HG02970 (cell line): Measurements from ENCODE around the gene PAIP1.
"Not testable (repeated sequence)": the region's sequence is repeated elsewhere in the genome, so short reads cannot be mapped to it uniquely, and the experiment has no call there.

ENCODE experiments used
- ATAC-seq: cut with Tn5 transposase; IDR thresholded peaks from one replicate; pipeline ENCODE4 v1.9.1; 2021; ENCODE audit warnings: mild to moderate bottlenecking, moderate library complexity, moderate number of reproducible peaks; ENCODE audit not compliant: unreplicated experiment, low FRiP score

PAIP1 gene

GRCh38 chr5:43571237-43571636 is 14.4 kb upstream of the PAIP1 start:
- no peak for ATAC-seq

GRCh38 chr5:43570450-43571158 is 13.7 kb upstream of the PAIP1 start:
- ATAC-seq = no peak

GRCh38 chr5:43569236-43569746 is 12.4 kb upstream of the PAIP1 start:
- ATAC-seq = no peak

- ATAC-seq = no peak
Measured at GRCh38 chr5:43567967-43568366, 11.1 kb upstream of the PAIP1 start.

GRCh38 chr5:43565043-43565442 is 8.2 kb upstream of the PAIP1 start:
- no peak for ATAC-seq

- ATAC-seq = no peak
Measured at GRCh38 chr5:43564289-43564850, 7.5 kb upstream of the PAIP1 start.

GRCh38 chr5:43563321-43563720 is 6.4 kb upstream of the PAIP1 start:
- ATAC-seq = no peak

GRCh38 chr5:43561356-43561755 is 4.5 kb upstream of the PAIP1 start:
- ATAC-seq = no peak

- no peak for ATAC-seq
Measured at GRCh38 chr5:43560128-43560527, 3.3 kb upstream of the PAIP1 start.

- not testable (repeated sequence) for ATAC-seq
Measured at GRCh38 chr5:43556607-43556856, 345 bp downstream of the PAIP1 start.

- ATAC-seq = no peak
Measured at GRCh38 chr5:43555895-43556606, 826 bp downstream of the PAIP1 start.

- no peak for ATAC-seq
Measured at GRCh38 chr5:43554497-43554896, 2.4 kb downstream of the PAIP1 start.

GRCh38 chr5:43553381-43553780 is 3.5 kb downstream of the PAIP1 start:
- no peak for ATAC-seq

- ATAC-seq = no peak
Measured at GRCh38 chr5:43551731-43552130, 5.1 kb downstream of the PAIP1 start.

- ATAC-seq = not testable (repeated sequence)
Measured at GRCh38 chr5:43549272-43549671, 7.6 kb downstream of the PAIP1 start.

- no peak for ATAC-seq
Measured at GRCh38 chr5:43548358-43548757, 8.5 kb downstream of the PAIP1 start.

GRCh38 chr5:43547532-43547931 is 9.3 kb downstream of the PAIP1 start:
- ATAC-seq = no peak

GRCh38 chr5:43543434-43543833 is 13.4 kb downstream of the PAIP1 start:
- no peak for ATAC-seq

- no peak for ATAC-seq
Measured at GRCh38 chr5:43540746-43541145, 16.1 kb downstream of the PAIP1 start.

GRCh38 chr5:43536972-43537371 is 19.9 kb downstream of the PAIP1 start:
- no peak for ATAC-seq

GRCh38 chr5:43533646-43534045 is 23.2 kb downstream of the PAIP1 start:
- ATAC-seq = no peak

GRCh38 chr5:43530648-43531047 is 26.2 kb downstream of the PAIP1 start:
- no peak for ATAC-seq
